Type B pancreatic cell (in vitro differentiated cells): Measurements from ENCODE around the gene DNAJC15. TPM values are rescaled to one million over a fixed set of nuclear protein-coding genes. Genes with fewer than 3 reads are reported as not detected.

Experiments
- DNase-seq: peaks from one replicate; pipeline ENCODE4 v3.0.0; 2021; ENCODE audit warnings: mixed read lengths; ENCODE audit not compliant: unreplicated experiment; ENCODE audit errors: extremely low spot score
- H3K27ac Mint-ChIP-seq: 2 replicates; pipeline ENCODE4 v1.8.0; 2021; ENCODE audit warnings: mild to moderate bottlenecking, mixed read lengths
- H3K27me3 Mint-ChIP-seq: 2 replicates; pipeline ENCODE4 v1.8.0; 2021; ENCODE audit warnings: mixed read lengths
- H3K36me3 Mint-ChIP-seq: 2 replicates; pipeline ENCODE4 v1.8.0; 2021; ENCODE audit warnings: mixed read lengths
- H3K4me1 Mint-ChIP-seq: one replicate; pipeline ENCODE4 v1.8.0; 2021; ENCODE audit warnings: mixed read lengths; ENCODE audit not compliant: unreplicated experiment
- H3K4me3 Mint-ChIP-seq: 2 replicates; pipeline ENCODE4 v1.8.0; 2021; ENCODE audit warnings: mild to moderate bottlenecking, mixed read lengths
- H3K9me3 Mint-ChIP-seq: 2 replicates; pipeline ENCODE4 v1.8.0; 2021; ENCODE audit warnings: mixed read lengths
- CTCF ChIP-seq: fragments of 200-600 bp; sonication (generic); conservative IDR thresholded peaks from 2 replicates; pipeline ENCODE4 v1.5.0; 2021; ENCODE audit warnings: antibody characterized with exemption, mild to moderate bottlenecking
- total RNA-seq: library from RNA; stranded (reverse); gene quantifications from 2 replicates; pipeline ENCODE4 v1.2.1, GENCODE V29; 2021; ENCODE audit warnings: low replicate concordance

The DNAJC15 gene
- total RNA-seq, 1 donor from 2014 or later: 19.7 TPM

DNA sequence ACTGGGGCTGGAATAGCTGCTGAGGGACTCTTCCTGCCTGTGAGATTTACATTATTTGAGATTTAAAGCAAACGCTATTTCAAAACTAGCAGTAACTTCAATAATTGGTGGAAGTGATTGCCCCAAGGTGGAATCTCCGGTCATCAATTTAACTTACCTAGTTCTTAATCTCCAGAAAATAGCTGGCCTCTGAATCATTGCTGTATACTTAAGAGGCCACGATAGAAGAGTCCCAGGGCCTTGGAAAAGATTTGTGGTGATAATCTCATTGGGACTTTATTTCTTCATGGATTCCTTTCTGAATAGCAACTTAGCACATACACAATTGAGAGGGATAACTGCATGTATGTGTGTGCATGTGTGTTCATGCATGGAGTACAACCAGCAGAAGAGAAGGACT, 120.2 kb downstream of the DNAJC15 start:
- no peak for TF ChIP-seq CTCF
- Mint-ChIP-seq H3K27me3 (peaks cover 10% of the 10 kb centered on the region), H3K4me3 (no peak overlapping the region), H3K27ac (no peak overlapping the region), H3K9me3 (no peaks in the 10 kb centered on the region), H3K4me1 (peaks cover 15% of the 10 kb centered on the region), H3K36me3 (no peaks in the 10 kb centered on the region)
- DNase-seq: no peak

GRCh38 chr13:43145534-43146196, 122.3 kb downstream of the DNAJC15 start:
- no peak overlapping the region for H3K4me3 Mint-ChIP-seq
- H3K27me3 Mint-ChIP-seq: peaks cover 10% of the 10 kb centered on the region
- no peak overlapping the region for H3K27ac Mint-ChIP-seq
- no peak for DNase-seq
- H3K9me3 Mint-ChIP-seq: no peaks in the 10 kb centered on the region
- no peak for TF ChIP-seq CTCF
- no peaks in the 10 kb centered on the region for H3K36me3 Mint-ChIP-seq
- H3K4me1 Mint-ChIP-seq: peaks cover 12% of the 10 kb centered on the region

GRCh38 chr13:43146400-43146799, 123.0 kb downstream of the DNAJC15 start:
- H3K4me3 Mint-ChIP-seq: no peak overlapping the region
- H3K4me1 Mint-ChIP-seq: peaks cover 12% of the 10 kb centered on the region
- no peak for DNase-seq
- H3K9me3 Mint-ChIP-seq: no peaks in the 10 kb centered on the region
- H3K27ac Mint-ChIP-seq: no peak overlapping the region
- peaks cover 3% of the 10 kb centered on the region for H3K27me3 Mint-ChIP-seq
- no peaks in the 10 kb centered on the region for H3K36me3 Mint-ChIP-seq
- TF ChIP-seq CTCF: no peak

DNA sequence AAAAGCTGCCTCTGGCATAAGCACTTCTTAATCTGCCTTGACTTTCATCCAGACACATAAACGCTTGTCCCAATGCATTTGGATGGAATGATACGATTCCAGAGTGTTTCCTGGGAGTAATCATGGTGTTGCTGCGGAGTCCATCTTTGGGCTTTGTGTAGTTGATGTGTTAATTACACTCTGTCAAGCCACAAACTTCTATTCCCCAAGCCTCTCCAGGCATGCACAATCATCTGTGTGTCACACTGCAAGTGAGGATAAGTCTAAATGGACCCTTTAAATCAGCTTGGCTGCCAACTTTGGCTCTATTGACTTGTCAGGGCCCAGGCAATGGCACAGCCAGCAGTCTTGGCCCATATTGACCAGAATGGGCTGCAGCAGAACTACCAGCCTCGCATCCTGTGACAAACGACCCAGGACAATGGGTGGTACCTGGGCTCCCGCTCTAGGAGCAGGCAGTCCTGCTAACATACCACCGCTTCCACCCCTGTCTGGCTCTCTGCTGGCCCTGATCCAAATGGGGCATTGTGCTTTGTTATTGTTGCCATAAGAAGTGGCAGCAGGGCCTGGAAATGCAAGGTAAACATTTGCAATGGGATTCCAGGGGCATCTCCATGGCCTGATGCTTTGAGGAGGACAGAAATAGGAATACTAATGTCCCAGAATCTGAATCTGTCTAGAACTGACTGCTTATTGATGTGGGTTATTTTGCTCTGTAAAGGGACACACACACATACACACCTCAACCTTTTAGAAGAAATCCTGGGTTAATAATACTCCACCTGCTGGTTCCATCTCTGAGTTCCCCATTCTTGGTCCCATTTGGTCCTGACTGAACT, 127.2 kb downstream of the DNAJC15 start:
- H3K9me3 Mint-ChIP-seq: no peaks in the 10 kb centered on the region
- H3K36me3 Mint-ChIP-seq: no peaks in the 10 kb centered on the region
- H3K4me1 Mint-ChIP-seq: peaks cover 12% of the 10 kb centered on the region
- H3K27me3 Mint-ChIP-seq: peaks cover under 1% of the 10 kb centered on the region
- no peak for DNase-seq
- no peak for TF ChIP-seq CTCF
- no peak overlapping the region for H3K27ac Mint-ChIP-seq
- H3K4me3 Mint-ChIP-seq: no peak overlapping the region

- Mint-ChIP-seq H3K4me1 (peaks cover 10% of the 10 kb centered on the region), H3K27me3 (no peaks in the 10 kb centered on the region), H3K36me3 (peaks cover 2% of the 10 kb centered on the region), H3K4me3 (no peak overlapping the region), H3K27ac (peak overlapping the region; percentile 30), H3K9me3 (peaks cover 4% of the 10 kb centered on the region)
- TF ChIP-seq CTCF: no peak
- DNase-seq: no peak
Observed at GRCh38 chr13:43153436-43154090, 130.2 kb downstream of the DNAJC15 start.
